Effector memory CD4-positive, alpha-beta T cell (primary cell): ENCODE data around the gene HECA.
"Not testable (repeated sequence)": the region's sequence is repeated elsewhere in the genome, so short reads cannot be mapped to it uniquely, and the experiment has no call there.

Source experiments
- DNase-seq, 3 donors: peaks; one replicate each; pipeline ENCODE4 v3.0.0-alpha.2; 2020
- H3K27ac ChIP-seq: 2 replicates; pipeline ENCODE4 v1.7.0; 2013; ENCODE audit warnings: mild to moderate bottlenecking, low read length, moderate library complexity; ENCODE audit not compliant: insufficient read depth, poor library complexity, severe bottlenecking
- H3K27me3 ChIP-seq: replicated peaks from 2 replicates; pipeline ENCODE4 v1.7.0; 2013; ENCODE audit warnings: mild to moderate bottlenecking, low read length; ENCODE audit not compliant: insufficient read depth, control insufficient read depth, poor library complexity, severe bottlenecking
- H3K36me3 ChIP-seq: 2 replicates; pipeline ENCODE4 v1.7.0; 2013; ENCODE audit warnings: mild to moderate bottlenecking, low read length, moderate library complexity; ENCODE audit not compliant: control insufficient read depth, insufficient read depth
- H3K4me1 ChIP-seq: 2 replicates; pipeline ENCODE4 v1.7.0; 2013; ENCODE audit warnings: low read length, mild to moderate bottlenecking; ENCODE audit not compliant: control insufficient read depth, insufficient read depth, poor library complexity, severe bottlenecking
- H3K4me3 ChIP-seq: 2 replicates; pipeline ENCODE4 v1.7.0; 2013; ENCODE audit warnings: low read length, low read depth, mild to moderate bottlenecking; ENCODE audit not compliant: insufficient read depth, poor library complexity, severe bottlenecking
- H3K9me3 ChIP-seq: 2 replicates; pipeline ENCODE4 v1.7.0; 2013; ENCODE audit warnings: mild to moderate bottlenecking, low read length, moderate library complexity; ENCODE audit not compliant: control insufficient read depth

Gene HECA

DNA sequence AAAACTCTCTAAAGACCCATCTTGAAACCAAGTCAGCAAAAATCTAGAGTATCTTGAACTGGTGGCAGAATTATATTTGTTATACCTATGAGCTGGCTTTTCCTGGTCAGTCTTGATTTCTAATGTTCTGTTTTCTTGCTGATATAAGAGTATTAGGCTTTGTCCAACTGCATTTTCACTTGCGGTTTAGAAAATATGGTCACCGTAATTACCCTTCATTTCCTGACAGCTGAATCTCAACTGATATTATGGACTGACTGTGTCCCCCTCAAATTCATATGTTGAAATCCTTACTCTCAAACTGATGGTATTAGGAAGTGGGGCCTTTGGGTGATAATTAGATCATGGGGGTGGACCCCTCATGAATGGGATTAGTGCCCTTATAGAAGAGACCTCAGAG, 84.9 kb downstream of the HECA start:
- Histone ChIP-seq H3K36me3 (no peaks in the 10 kb centered on the region), H3K27ac (no peak overlapping the region), H3K9me3 (no peaks in the 10 kb centered on the region), H3K4me3 (no peak overlapping the region), H3K4me1 (peaks cover 5% of the 10 kb centered on the region), H3K27me3 (no peaks in the 10 kb centered on the region)
- DNase-seq, result no peak

GRCh38 chr6:139228387-139228786, 93.5 kb downstream of the HECA start:
- not testable (repeated sequence) for H3K4me3 ChIP-seq, H3K27me3 ChIP-seq, H3K4me1 ChIP-seq, H3K27ac ChIP-seq, H3K36me3 ChIP-seq, H3K9me3 ChIP-seq, DNase-seq
